ENCODE measurements around the gene FAM200B.

Gene FAM200B

GRCh38 chr4:15676899-15677298 lies 4.7 kb upstream of the FAM200B start:
- Histone ChIP-seq H3K4me3 (ENCODE audit: low read depth, low read length) (no peak overlapping the region), H3K4me1 (no peaks in the 10 kb centered on the region; the same call in 1 of the 2 replicates), H3K27me3 (no peaks in the 10 kb centered on the region), H3K36me3 (no peaks in the 10 kb centered on the region), H3K9me3 (no peaks in the 10 kb centered on the region)
- no peak for DNase-seq
- TF ChIP-seq, protein P1, sequence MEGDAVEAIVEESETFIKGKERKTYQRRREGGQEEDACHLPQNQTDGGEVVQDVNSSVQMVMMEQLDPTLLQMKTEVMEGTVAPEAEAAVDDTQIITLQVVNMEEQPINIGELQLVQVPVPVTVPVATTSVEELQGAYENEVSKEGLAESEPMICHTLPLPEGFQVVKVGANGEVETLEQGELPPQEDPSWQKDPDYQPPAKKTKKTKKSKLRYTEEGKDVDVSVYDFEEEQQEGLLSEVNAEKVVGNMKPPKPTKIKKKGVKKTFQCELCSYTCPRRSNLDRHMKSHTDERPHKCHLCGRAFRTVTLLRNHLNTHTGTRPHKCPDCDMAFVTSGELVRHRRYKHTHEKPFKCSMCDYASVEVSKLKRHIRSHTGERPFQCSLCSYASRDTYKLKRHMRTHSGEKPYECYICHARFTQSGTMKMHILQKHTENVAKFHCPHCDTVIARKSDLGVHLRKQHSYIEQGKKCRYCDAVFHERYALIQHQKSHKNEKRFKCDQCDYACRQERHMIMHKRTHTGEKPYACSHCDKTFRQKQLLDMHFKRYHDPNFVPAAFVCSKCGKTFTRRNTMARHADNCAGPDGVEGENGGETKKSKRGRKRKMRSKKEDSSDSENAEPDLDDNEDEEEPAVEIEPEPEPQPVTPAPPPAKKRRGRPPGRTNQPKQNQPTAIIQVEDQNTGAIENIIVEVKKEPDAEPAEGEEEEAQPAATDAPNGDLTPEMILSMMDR (IDR thresholded peaks at IDR 0.05; ENCODE audit: low read depth, low read length): no peak

- DNase-seq: no peak
- Histone ChIP-seq H3K4me1 (no peaks in the 10 kb centered on the region; the same call in 1 of the 2 replicates), H3K9me3 (no peaks in the 10 kb centered on the region), H3K4me3 (ENCODE audit: low read depth, low read length) (no peak overlapping the region), H3K27me3 (no peaks in the 10 kb centered on the region), H3K36me3 (no peaks in the 10 kb centered on the region)
- TF ChIP-seq, protein P1 (IDR thresholded peaks at IDR 0.05; ENCODE audit: low read depth, low read length): no peak
Measured at GRCh38 chr4:15677507-15677988, 4.1 kb upstream of the FAM200B start.

- TF ChIP-seq, protein P1 (IDR thresholded peaks at IDR 0.05; ENCODE audit: low read depth, low read length): no peak
- peaks cover 2% of the 10 kb centered on the region; the same call in 1 of the 2 replicates for H3K4me1 ChIP-seq
- H3K36me3 ChIP-seq: no peaks in the 10 kb centered on the region; the same call in 1 of the 2 replicates
- no peaks in the 10 kb centered on the region for H3K27me3 ChIP-seq
- H3K4me3 ChIP-seq (ENCODE audit: low read depth, low read length): peak overlapping the region; percentile 95
- H3K9me3 ChIP-seq: no peaks in the 10 kb centered on the region
- no peak for DNase-seq
Measured at GRCh38 chr4:15681067-15681371, 608 bp upstream of the FAM200B start.

GRCh38 chr4:15682242-15683142 lies 865 bp downstream of the FAM200B start:
- DNase-seq: no peak
- Histone ChIP-seq H3K4me1 (peaks cover 2% of the 10 kb centered on the region; the same call in 1 of the 2 replicates), H3K4me3 (ENCODE audit: low read depth, low read length) (peak overlapping the region; percentile 95), H3K27me3 (no peaks in the 10 kb centered on the region), H3K36me3 (peaks cover 5% of the 10 kb centered on the region; the same call in 1 of the 2 replicates), H3K9me3 (no peaks in the 10 kb centered on the region)
- TF ChIP-seq, protein P1 (IDR thresholded peaks at IDR 0.05; ENCODE audit: low read depth, low read length): no peak

DNA sequence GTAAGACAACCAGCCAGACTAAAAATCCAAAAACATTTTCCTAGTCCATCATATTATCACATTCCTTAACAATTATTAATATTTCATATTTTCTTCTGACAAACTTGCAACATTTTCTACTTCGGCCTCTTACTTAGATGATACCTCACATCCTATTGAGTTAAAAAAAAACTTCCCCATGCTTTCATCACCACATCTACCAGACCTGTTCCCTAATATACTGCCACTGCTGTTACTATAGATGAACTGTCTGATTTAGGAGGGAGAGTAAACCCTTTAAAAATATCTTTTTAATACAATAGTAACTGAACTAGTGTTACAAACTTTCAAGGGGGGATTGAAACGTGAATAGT lies 1.5 kb downstream of the FAM200B start:
- Histone ChIP-seq H3K4me1 (peaks cover 2% of the 10 kb centered on the region; the same call in 1 of the 2 replicates), H3K4me3 (ENCODE audit: low read depth, low read length) (peak overlapping the region; percentile 95), H3K36me3 (peaks cover 5% of the 10 kb centered on the region; the same call in 1 of the 2 replicates), H3K9me3 (no peaks in the 10 kb centered on the region), H3K27me3 (no peaks in the 10 kb centered on the region)
- DNase-seq: no peak
- TF ChIP-seq, protein P1 (IDR thresholded peaks at IDR 0.05; ENCODE audit: low read depth, low read length): no peak

DNA sequence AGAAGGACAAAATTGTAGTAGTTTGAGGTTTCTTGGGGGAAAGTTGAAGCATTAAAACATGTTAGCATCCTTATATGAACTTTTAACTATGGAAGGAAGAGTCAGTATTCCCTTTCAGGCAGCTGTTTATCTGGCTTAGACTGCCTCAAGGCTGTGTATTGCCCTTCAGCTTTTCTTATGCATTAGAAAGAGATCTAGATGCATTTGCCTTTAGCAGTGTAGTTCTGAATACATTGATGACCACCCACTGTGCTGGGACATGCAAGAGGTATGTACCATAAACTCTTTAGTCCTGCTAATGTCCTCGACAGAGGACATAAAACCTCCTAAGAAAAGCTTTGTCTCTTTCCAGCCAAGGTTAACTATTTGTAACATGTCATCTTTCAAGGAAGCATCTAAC lies 2.9 kb downstream of the FAM200B start:
- Histone ChIP-seq H3K4me1 (peaks cover 2% of the 10 kb centered on the region; the same call in 1 of the 2 replicates), H3K4me3 (ENCODE audit: low read depth, low read length) (no peak overlapping the region), H3K36me3 (peaks cover 5% of the 10 kb centered on the region; the same call in 1 of the 2 replicates), H3K27me3 (no peaks in the 10 kb centered on the region), H3K9me3 (no peaks in the 10 kb centered on the region)
- TF ChIP-seq, protein P1 (IDR thresholded peaks at IDR 0.05; ENCODE audit: low read depth, low read length): no peak
- DNase-seq: no peak

All from BE2C (cell line).